Measurements from ENCODE around the gene AFAP1. TPM values are rescaled to one million over a fixed set of nuclear protein-coding genes. Genes with fewer than 3 reads are reported as not detected.
A peak's percentile ranks its signal among the peaks of the same experiment; 100 is the strongest.

The AFAP1 gene
- total RNA-seq, 2 donors from 2014 or later, result 9.6 to 35.3 TPM

DNA sequence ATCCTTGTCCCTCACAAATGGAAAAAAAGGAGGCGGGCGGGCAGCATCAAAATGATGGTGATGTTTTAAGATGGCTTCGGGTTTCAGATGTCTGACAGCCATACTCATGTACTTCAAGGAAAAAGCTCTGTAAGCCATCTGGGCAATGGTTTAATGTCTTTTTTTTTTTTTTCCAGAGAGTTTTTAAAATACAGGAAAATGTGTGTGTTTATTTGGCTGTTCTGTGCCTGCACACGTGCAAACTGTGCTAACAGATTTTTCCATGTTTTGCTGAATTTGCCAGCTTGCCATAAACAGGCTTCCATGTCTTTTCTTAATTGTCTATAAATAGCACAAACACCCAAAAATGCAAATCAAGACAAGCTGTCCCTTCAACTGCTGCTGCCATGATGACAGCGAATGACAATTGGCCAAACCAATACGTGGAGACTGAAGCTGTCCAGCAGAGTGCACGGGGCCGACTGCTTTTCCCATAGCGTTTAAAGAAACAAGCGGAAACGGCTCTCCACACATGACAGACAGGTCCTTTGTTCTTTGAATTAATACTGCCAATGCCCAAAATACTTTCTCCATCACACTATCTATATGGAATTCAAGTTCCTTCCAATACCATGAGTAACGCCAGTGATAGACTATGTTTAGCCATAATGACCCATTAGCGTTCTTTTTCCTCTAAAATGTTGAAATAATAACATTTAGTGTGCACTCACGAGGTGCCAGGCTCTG is 35.7 kb downstream of the AFAP1 start:
- Histone ChIP-seq H3K4me1 (peaks cover 8% of the 10 kb centered on the region), H3K9me3 (no peaks in the 10 kb centered on the region), H3K27ac (peak overlapping the region in 1 of 4 donors; percentile 3), H3K27me3 (no peaks in the 10 kb centered on the region), H3K36me3 (replicated peaks in 1 of 2; ENCODE audit: insufficient read depth in 1 of 2, low read depth in 2 of 2) (no peaks in the 10 kb centered on the region), H3K4me3 (no peak overlapping the region)
- DNase-seq (no peak), ATAC-seq (no peak)
- TF ChIP-seq CTCF (IDR thresholded peaks at IDR 0.05) (no peak), POLR2A (IDR thresholded peaks at IDR 0.05) (no peak)
- 80 to 81% methylated on average over 14 of the region's 14 CpGs for WGBS, 2 donors
- intact Hi-C loops (cut with DNase I), result no loop called here

DNA sequence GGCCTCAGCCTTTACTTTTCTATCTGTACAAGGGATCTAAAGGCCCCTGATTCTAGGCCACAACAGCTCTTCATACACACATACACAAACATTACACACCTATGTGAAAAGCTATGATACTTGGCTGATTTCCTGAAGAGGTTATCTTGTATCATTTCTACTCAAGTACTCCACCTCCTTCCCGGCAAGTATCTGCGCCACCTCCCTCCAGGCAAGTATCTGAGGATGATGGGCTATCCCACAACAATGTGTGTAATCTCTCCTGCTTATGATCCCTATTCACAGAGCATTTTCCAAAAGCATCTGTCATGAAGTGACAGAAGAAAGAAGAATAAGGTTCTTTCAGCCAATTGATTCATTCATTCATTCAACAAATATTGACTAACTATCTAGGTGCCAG is 36.8 kb downstream of the AFAP1 start:
- H3K36me3 ChIP-seq (replicated peaks in 1 of 2; ENCODE audit: insufficient read depth in 1 of 2, low read depth in 2 of 2), result no peaks in the 10 kb centered on the region
- no peak overlapping the region for H3K27ac ChIP-seq
- peaks cover 5% of the 10 kb centered on the region for H3K4me1 ChIP-seq
- ATAC-seq (no peak), DNase-seq (no peak)
- H3K4me3 ChIP-seq, result no peak overlapping the region
- 90 to 95% methylated on average over 2 of the region's 2 CpGs for WGBS, 2 donors
- no peaks in the 10 kb centered on the region for H3K9me3 ChIP-seq
- TF ChIP-seq POLR2A (IDR thresholded peaks at IDR 0.05) (no peak), CTCF (IDR thresholded peaks at IDR 0.05) (no peak)
- intact Hi-C loops (cut with DNase I), result no loop called here
- H3K27me3 ChIP-seq, result no peaks in the 10 kb centered on the region

GRCh38 chr4:7902101-7902553 is 37.5 kb downstream of the AFAP1 start:
- WGBS, 2 donors, result 73 to 78% methylated on average over 7 of the region's 7 CpGs
- TF ChIP-seq CTCF (IDR thresholded peaks at IDR 0.05), result no peak
- no peak for ATAC-seq
- no peak overlapping the region for H3K27ac ChIP-seq
- peaks cover 5% of the 10 kb centered on the region for H3K4me1 ChIP-seq
- no peak overlapping the region for H3K4me3 ChIP-seq
- no peaks in the 10 kb centered on the region for H3K27me3 ChIP-seq
- intact Hi-C loops (cut with DNase I), result no loop called here
- no peaks in the 10 kb centered on the region for H3K36me3 ChIP-seq (replicated peaks in 1 of 2; ENCODE audit: insufficient read depth in 1 of 2, low read depth in 2 of 2)
- H3K9me3 ChIP-seq, result no peaks in the 10 kb centered on the region
- no peak for DNase-seq

- intact Hi-C loops (cut with DNase I), result no loop called here
- no peak overlapping the region for H3K27ac ChIP-seq
- TF ChIP-seq POLR2A (IDR thresholded peaks at IDR 0.05), result no peak
- no peak for TF ChIP-seq CTCF (IDR thresholded peaks at IDR 0.05)
- WGBS, 2 donors, result 85 to 90% methylated on average over 13 of the region's 13 CpGs
- H3K4me3 ChIP-seq, result no peak overlapping the region
- no peaks in the 10 kb centered on the region for H3K36me3 ChIP-seq (replicated peaks in 1 of 2; ENCODE audit: insufficient read depth in 1 of 2, low read depth in 2 of 2)
- no peaks in the 10 kb centered on the region for H3K27me3 ChIP-seq
- peaks cover 5% of the 10 kb centered on the region for H3K4me1 ChIP-seq
- DNase-seq, result no peak
- no peaks in the 10 kb centered on the region for H3K9me3 ChIP-seq
- ATAC-seq, result no peak
Observed at GRCh38 chr4:7901311-7901885, 38.3 kb downstream of the AFAP1 start.
